GM12875 (cell line): ENCODE data around the gene ZMIZ2.
"Not testable (repeated sequence)": the region's sequence is repeated elsewhere in the genome, so short reads cannot be mapped to it uniquely, and the experiment has no call there.

ENCODE experiments used
- H3K4me3 ChIP-seq: one replicate; pipeline ENCODE4 v1.5.1; 2011; ENCODE audit warnings: low read depth, low read length, control low read depth
- TF ChIP-seq, protein P1 (sequence below): IDR thresholded peaks from 2 replicates; pipeline ENCODE4 v1.5.1; 2011; ENCODE audit warnings: low read depth, mild to moderate bottlenecking, control low read depth, inconsistent platforms, low read length, moderate library complexity, borderline replicate concordance; ENCODE audit not compliant: insufficient read depth

The ZMIZ2 gene

DNA sequence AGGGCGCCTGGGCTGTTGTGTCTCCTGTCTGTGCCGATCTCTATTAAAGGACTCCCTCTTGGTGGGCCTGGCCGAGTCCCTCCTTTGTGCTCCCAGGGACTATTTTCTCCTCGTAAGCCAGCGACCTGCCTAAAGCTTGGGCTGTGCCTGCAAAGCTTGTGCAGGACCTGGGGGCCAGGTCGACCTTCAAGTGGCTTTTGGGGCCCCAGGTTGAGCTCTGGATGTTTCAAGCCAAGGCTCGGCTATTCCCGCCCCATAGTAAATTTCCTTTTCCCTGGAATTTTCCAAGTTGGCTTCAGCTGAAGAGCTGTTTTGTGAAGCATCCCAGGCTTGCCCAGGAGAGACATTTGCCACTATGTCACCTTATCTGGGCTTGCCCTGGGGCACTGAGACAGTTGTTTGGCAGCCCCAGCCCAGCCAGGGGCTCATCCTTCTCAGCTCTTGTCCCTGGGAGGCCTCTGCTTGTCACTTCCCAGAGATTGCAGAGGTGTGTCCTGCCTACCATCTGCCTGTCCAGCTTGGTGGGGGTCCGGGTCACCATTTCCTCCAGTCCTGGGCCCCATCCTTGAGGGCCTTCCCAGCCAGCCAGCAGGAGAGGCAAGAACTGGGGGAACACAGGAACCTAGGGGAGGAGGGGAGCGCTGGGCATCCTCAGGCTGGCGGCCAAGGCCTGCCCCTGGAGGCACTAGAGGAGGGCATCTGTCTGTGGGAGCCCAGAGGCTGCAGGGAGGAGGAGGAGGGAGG, 20.2 kb downstream of the ZMIZ2 start:
- no peak overlapping the region for H3K4me3 ChIP-seq

DNA sequence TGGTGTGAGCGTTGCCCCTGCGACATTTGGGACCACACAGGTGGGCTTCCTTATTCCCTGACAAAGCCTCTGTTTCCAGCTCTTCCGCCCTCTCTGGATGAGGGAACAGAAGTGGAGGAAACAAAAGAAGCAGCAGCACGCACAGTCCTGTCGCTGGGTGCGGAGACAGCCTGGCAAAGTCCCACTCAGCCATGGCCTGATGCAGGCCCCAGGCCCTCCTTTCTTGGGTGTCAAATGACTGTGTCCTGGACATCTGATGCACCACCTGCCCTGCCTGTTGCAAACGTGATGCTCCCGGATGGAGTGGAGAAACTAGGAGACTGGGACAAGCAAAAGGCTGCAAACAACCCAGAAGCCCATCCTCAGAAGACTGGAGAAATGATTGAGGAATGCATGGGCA, 20.7 kb downstream of the ZMIZ2 start:
- no peak overlapping the region for H3K4me3 ChIP-seq
- TF ChIP-seq, protein P1, sequence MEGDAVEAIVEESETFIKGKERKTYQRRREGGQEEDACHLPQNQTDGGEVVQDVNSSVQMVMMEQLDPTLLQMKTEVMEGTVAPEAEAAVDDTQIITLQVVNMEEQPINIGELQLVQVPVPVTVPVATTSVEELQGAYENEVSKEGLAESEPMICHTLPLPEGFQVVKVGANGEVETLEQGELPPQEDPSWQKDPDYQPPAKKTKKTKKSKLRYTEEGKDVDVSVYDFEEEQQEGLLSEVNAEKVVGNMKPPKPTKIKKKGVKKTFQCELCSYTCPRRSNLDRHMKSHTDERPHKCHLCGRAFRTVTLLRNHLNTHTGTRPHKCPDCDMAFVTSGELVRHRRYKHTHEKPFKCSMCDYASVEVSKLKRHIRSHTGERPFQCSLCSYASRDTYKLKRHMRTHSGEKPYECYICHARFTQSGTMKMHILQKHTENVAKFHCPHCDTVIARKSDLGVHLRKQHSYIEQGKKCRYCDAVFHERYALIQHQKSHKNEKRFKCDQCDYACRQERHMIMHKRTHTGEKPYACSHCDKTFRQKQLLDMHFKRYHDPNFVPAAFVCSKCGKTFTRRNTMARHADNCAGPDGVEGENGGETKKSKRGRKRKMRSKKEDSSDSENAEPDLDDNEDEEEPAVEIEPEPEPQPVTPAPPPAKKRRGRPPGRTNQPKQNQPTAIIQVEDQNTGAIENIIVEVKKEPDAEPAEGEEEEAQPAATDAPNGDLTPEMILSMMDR: no peak

More for the DNA sequence above, 20.2 kb downstream of the ZMIZ2 start:
- TF ChIP-seq, protein P1: no peak

DNA sequence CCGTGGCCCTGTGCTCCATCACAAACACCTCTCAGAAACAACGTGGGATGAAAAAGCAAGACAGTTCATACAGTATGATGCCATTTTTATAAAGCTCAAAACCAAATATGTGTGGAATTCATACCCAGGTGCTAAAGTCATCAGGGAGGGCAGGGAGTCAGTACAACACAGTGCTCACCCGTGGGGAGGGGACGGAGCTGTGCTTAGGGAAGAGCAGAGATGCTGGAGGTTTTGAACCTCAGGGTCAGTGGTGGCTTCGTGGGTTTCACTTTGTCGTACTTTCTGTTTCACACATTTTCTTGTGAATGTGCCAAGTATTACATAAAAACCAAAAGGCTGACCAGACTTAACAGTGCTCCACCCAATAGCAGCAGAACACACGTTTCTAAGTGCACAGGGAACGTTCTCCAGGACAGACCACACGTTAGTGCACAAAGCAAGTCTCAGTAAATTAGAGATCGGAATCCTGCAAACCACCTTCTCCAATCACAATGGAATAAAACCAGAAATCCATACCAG, 21.2 kb downstream of the ZMIZ2 start:
- no peak overlapping the region for H3K4me3 ChIP-seq
- TF ChIP-seq, protein P1: no peak

- H3K4me3 ChIP-seq: no peak overlapping the region
- TF ChIP-seq, protein P1: no peak
Observed at GRCh38 chr7:44771358-44771757, 22.7 kb downstream of the ZMIZ2 start.

DNA sequence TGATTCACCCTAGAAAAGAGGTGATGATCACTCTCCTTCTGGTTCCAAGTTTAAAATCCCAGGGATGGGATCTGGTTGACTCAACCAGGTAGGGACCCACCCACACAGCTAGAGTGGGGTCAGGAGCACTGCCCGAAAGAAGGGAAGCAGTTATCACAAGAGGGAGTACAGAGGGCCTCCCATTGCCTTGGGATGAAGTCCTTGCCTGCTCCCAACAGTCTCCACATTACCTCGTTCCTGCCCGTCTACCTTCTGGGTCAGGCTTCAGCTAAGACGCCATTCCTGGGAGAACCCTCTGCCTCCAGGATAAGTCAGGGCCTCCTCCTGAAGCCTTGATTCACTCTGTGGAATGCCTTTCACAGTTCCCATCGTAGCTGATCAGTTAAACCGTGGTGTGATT, 23.8 kb downstream of the ZMIZ2 start:
- no peak overlapping the region for H3K4me3 ChIP-seq
- TF ChIP-seq, protein P1: no peak

- H3K4me3 ChIP-seq: no peak overlapping the region
- TF ChIP-seq, protein P1: no peak
Observed at GRCh38 chr7:44772867-44773266, 24.2 kb downstream of the ZMIZ2 start.

GRCh38 chr7:44774486-44774885, 25.8 kb downstream of the ZMIZ2 start:
- not testable (repeated sequence) for H3K4me3 ChIP-seq
